ENCODE results near the gene CELF5. TPM values are rescaled to one million over a fixed set of nuclear protein-coding genes. Genes with fewer than 3 reads are reported as not detected.

Gene CELF5
- under 0.01 TPM for total RNA-seq

- DNase-seq (ENCODE audit: low read depth in 2 of 3, low spot score in 2 of 3): peak; percentile 34 to 62 (median 54)
Observed at GRCh38 chr19:3224346-3225168, at the start of gene CELF5. Gene CELF5 (plus strand): TSS chr19:3224661. CDS start chr19:3224740, 79 bp downstream.

GRCh38 chr19:3175781-3176714 is 48.4 kb upstream of the CELF5 start:
- no peak for DNase-seq (ENCODE audit: low read depth in 2 of 3, low spot score in 2 of 3)

- DNase-seq (ENCODE audit: low read depth in 2 of 3, low spot score in 2 of 3): peak in 2 of 3 donors; percentile 66 to 75
Observed at GRCh38 chr19:3176715-3177501, 47.6 kb upstream of the CELF5 start.

- DNase-seq (ENCODE audit: low read depth in 2 of 3, low spot score in 2 of 3): peak in 2 of 3 donors; percentile 73 to 76
Observed at GRCh38 chr19:3178377-3178972, 46.0 kb upstream of the CELF5 start, which contains the start of gene S1PR4. Gene S1PR4 (plus strand): TSS chr19:3178769. CDS start chr19:3178793, 24 bp downstream.

GRCh38 chr19:3178973-3179738 is 45.3 kb upstream of the CELF5 start:
- no peak for DNase-seq (ENCODE audit: low read depth in 2 of 3, low spot score in 2 of 3)

GRCh38 chr19:3179739-3180293 is 44.6 kb upstream of the CELF5 start:
- no peak for DNase-seq (ENCODE audit: low read depth in 2 of 3, low spot score in 2 of 3)

GRCh38 chr19:3183721-3184641 is 40.5 kb upstream of the CELF5 start:
- DNase-seq (ENCODE audit: low read depth in 2 of 3, low spot score in 2 of 3): no peak

- DNase-seq (ENCODE audit: low read depth in 2 of 3, low spot score in 2 of 3): no peak
Observed at GRCh38 chr19:3184847-3185460, 39.5 kb upstream of the CELF5 start.

- peak; percentile 91 to 95 (median 95) for DNase-seq (ENCODE audit: low read depth in 2 of 3, low spot score in 2 of 3)
Observed at GRCh38 chr19:3185461-3186159, 38.9 kb upstream of the CELF5 start, which contains the start of gene NCLN. Gene NCLN (plus strand): TSS chr19:3185930. CDS start chr19:3186031, 101 bp downstream.

- no peak for DNase-seq (ENCODE audit: low read depth in 2 of 3, low spot score in 2 of 3)
Observed at GRCh38 chr19:3186160-3186688, 38.2 kb upstream of the CELF5 start.

GRCh38 chr19:3186891-3187661 is 37.4 kb upstream of the CELF5 start:
- DNase-seq (ENCODE audit: low read depth in 2 of 3, low spot score in 2 of 3): no peak

GRCh38 chr19:3187662-3188511 is 36.6 kb upstream of the CELF5 start:
- no peak for DNase-seq (ENCODE audit: low read depth in 2 of 3, low spot score in 2 of 3)

- DNase-seq (ENCODE audit: low read depth in 2 of 3, low spot score in 2 of 3): no peak
Observed at GRCh38 chr19:3188627-3189596, 35.5 kb upstream of the CELF5 start.
